Measurements from ENCODE around the gene DAB1.
A peak's percentile ranks its signal among the peaks of the same experiment; 100 is the strongest.

DAB1 gene

GRCh38 chr1:57013522-57013921 lies 410.3 kb downstream of the DAB1 start:
- no peak for TF ChIP-seq CTCF (IDR thresholded peaks at IDR 0.05; ENCODE audit: insufficient read depth, low read length, poor library complexity, severe bottlenecking)
- peak; percentile 24 for DNase-seq (ENCODE audit: extremely low read depth, insufficient read length)
- H3K36me3 ChIP-seq (ENCODE audit: control insufficient read depth, insufficient read depth, low read length): no peaks in the 10 kb centered on the region
- no peak overlapping the region for H3K4me3 ChIP-seq (replicated peaks; ENCODE audit: low read depth, low read length)
- H3K27me3 ChIP-seq (replicated peaks; ENCODE audit: control insufficient read depth, insufficient read depth, low read length): no peaks in the 10 kb centered on the region

GRCh38 chr1:57012315-57012714 lies 411.5 kb downstream of the DAB1 start:
- no peak for TF ChIP-seq CTCF (IDR thresholded peaks at IDR 0.05; ENCODE audit: insufficient read depth, low read length, poor library complexity, severe bottlenecking)
- Histone ChIP-seq H3K36me3 (ENCODE audit: control insufficient read depth, insufficient read depth, low read length) (no peaks in the 10 kb centered on the region), H3K4me3 (replicated peaks; ENCODE audit: low read depth, low read length) (no peak overlapping the region), H3K27me3 (replicated peaks; ENCODE audit: control insufficient read depth, insufficient read depth, low read length) (no peaks in the 10 kb centered on the region)
- DNase-seq (ENCODE audit: extremely low read depth, insufficient read length): no peak

GRCh38 chr1:57010511-57010910 lies 413.3 kb downstream of the DAB1 start:
- DNase-seq (ENCODE audit: extremely low read depth, insufficient read length): no peak
- Histone ChIP-seq H3K36me3 (ENCODE audit: control insufficient read depth, insufficient read depth, low read length) (no peaks in the 10 kb centered on the region), H3K27me3 (replicated peaks; ENCODE audit: control insufficient read depth, insufficient read depth, low read length) (no peaks in the 10 kb centered on the region), H3K4me3 (replicated peaks; ENCODE audit: low read depth, low read length) (no peak overlapping the region)
- no peak for TF ChIP-seq CTCF (IDR thresholded peaks at IDR 0.05; ENCODE audit: insufficient read depth, low read length, poor library complexity, severe bottlenecking)

GRCh38 chr1:57007948-57008347 lies 415.9 kb downstream of the DAB1 start:
- Histone ChIP-seq H3K4me3 (replicated peaks; ENCODE audit: low read depth, low read length) (no peak overlapping the region), H3K36me3 (ENCODE audit: control insufficient read depth, insufficient read depth, low read length) (no peaks in the 10 kb centered on the region), H3K27me3 (replicated peaks; ENCODE audit: control insufficient read depth, insufficient read depth, low read length) (no peaks in the 10 kb centered on the region)
- DNase-seq (ENCODE audit: extremely low read depth, insufficient read length): no peak
- TF ChIP-seq CTCF (IDR thresholded peaks at IDR 0.05; ENCODE audit: insufficient read depth, low read length, poor library complexity, severe bottlenecking): no peak

GRCh38 chr1:57007472-57007871 lies 416.4 kb downstream of the DAB1 start:
- Histone ChIP-seq H3K4me3 (replicated peaks; ENCODE audit: low read depth, low read length) (no peak overlapping the region), H3K27me3 (replicated peaks; ENCODE audit: control insufficient read depth, insufficient read depth, low read length) (no peaks in the 10 kb centered on the region), H3K36me3 (ENCODE audit: control insufficient read depth, insufficient read depth, low read length) (no peaks in the 10 kb centered on the region)
- no peak for TF ChIP-seq CTCF (IDR thresholded peaks at IDR 0.05; ENCODE audit: insufficient read depth, low read length, poor library complexity, severe bottlenecking)
- DNase-seq (ENCODE audit: extremely low read depth, insufficient read length): no peak

Measured in GM06990 (cell line).